GM19455 (cell line): Measurements from ENCODE around the gene HOXC12.

Source experiments
- ATAC-seq: cut with Tn5 transposase; IDR thresholded peaks from one replicate; pipeline ENCODE4 v1.9.1; 2021; ENCODE audit not compliant: unreplicated experiment

The HOXC12 gene, protein sequence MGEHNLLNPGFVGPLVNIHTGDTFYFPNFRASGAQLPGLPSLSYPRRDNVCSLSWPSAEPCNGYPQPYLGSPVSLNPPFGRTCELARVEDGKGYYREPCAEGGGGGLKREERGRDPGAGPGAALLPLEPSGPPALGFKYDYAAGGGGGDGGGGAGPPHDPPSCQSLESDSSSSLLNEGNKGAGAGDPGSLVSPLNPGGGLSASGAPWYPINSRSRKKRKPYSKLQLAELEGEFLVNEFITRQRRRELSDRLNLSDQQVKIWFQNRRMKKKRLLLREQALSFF

DNA sequence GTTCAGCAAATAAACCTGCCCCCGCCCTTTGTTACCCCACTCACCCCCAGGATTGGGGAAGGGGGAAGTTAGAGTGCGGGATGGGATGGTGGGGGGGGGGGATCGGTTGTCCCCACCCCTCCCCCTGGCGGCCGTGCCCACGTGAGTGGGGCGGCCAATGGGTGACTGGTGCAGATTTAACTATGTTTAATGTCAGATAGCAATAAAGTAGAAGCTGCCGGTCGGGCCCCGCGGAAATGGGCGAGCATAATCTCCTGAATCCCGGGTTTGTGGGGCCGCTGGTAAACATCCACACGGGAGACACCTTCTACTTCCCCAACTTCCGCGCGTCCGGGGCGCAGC lies at the start of gene HOXC12:
Gene HOXC12 (plus strand): TSS at position 210 of the 342 bp plus-strand sequence. CDS start 27 bp downstream, at position 237.
- no peak for ATAC-seq

- no peak for ATAC-seq
Measured at GRCh38 chr12:53907103-53907502, 47.6 kb upstream of the HOXC12 start.

DNA sequence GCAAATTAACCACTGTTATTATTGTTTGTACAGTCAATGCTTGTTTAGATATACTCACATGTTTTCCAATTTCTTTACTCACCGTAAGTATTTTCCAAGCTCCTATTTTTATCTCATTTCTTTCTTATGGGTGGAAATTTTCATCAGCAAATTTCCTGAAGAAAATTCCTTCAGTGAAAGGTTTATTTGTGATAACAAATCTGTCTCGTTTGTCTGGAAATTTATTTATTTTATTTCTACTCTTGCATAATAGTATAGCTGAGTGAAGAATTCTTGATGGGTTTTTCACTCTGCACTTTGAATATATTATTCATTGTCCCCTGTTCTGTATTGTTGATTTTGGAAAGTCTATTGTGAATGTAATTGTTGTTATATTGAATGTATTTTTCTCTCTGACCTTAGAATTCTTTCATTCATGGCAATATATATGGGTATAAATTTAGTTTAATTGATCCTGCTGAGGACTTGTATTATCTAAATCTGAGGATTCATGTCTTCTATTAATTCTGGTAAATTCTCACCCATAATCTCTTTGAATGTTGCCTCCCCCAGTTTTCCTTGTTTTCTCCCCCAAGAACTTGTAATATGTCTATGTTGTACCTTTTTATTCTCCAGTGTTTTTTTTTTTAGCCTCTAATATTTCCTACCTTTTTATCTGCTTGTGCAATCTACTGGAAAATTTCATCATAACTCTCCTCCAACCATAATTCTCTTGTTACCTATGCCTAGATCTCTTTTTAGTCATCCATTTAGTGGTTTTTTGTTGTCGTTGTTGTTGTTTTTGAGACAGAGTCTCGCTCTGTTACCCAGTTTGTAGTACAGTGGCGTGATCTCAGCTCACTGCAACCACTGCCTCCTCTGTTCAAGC lies 37.7 kb upstream of the HOXC12 start:
- ATAC-seq, result no peak

- no peak for ATAC-seq
Measured at GRCh38 chr12:53924521-53925405, 29.9 kb upstream of the HOXC12 start.

DNA sequence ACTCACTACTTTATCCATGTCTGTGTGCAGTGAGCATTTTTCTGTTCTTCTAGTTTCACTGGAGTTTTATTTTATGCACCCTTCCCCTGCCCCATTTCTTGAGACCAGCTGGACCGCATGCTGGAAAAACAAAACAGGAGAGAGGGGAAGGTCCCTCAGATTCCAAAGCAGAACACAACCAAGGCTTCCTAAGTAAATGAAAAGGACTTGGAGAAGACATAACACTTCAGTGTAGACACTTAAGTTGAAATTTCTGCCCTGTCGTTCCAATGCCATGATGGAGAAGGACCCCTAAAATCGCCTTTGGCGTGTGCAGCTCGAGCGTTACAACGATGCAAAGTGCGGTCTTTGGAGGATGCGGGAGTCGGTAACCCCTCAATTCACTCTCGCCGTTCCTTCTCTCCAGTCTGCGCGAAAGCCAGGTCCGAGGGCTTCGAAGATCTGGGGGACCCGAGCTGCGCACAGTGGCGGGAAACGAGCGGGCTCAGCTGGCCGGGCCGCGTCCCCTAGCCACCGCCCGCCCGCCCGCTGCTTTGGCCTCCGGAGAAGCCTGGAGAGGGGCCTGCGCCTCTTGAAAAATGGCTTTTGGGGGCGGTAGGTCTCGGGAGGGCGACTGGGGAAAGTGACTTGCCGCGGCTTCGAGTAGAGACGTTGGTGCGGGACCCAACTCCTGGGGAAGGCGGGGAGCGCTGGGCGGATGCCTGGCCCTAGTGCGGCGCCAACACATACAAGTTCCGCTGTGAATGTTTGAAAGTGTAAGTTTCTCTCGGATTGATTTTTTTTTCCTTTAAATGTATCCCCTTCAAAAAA lies 27.3 kb upstream of the HOXC12 start:
- no peak for ATAC-seq

DNA sequence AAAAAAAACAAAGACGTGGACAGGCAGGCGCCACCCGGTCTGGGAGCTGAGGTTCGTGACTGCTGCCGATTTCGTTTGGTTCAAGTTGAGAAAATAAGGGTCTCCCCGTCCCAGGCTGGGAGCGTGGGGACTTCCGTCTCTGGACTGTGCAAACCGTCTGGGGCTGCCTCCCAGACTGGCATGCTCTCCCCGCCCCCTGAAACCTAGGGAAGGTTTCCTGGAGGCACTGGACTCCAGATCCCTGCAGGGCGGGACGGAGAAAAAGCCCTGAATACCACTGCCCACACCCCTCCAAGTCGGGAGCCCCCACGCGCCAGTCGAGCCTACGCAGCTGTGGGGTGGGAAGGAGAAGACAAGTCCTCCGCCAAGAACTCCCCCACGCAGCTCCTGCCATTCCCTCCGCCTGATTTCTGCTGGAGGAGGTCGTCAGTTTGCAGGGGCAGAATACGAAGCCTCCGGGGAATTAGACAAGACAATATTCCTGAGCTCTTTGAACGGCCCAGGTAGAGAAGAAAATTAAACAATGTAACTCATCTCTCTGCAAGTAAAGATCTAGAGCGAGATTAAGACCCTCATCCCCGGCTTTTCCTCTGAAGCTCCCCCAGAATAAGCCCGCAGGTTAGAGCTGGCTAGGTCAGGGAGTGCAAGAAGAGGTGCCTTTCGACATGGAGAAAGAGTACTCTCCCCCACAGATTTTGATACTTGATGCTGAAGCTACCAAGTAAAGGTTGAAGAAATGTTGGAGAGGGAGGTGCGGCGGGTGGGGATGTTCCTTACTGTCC lies 26.5 kb upstream of the HOXC12 start:
- no peak for ATAC-seq

DNA sequence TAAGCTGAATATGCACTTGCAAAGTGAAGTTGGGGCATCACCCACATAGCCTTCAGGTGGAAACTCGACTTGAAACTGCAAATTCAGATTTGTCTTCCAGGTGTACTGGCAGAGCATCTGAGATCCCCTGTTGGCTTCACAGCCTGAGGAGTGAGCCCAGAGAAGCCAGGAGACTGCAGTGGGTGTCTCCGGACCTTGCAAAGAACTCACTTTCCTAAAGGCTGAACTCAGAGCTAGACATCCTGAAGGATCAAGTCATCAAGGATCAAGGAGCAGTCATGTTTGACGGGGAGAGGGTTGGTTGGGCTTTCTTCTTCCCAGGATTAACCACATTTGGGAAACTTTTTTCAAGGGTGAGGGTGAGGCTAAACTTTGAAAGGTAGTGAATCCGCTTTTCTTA lies 25.2 kb upstream of the HOXC12 start:
- no peak for ATAC-seq

GRCh38 chr12:53930591-53931255 lies 24.0 kb upstream of the HOXC12 start:
- ATAC-seq, result no peak

- no peak for ATAC-seq
Measured at GRCh38 chr12:53931844-53932581, 22.7 kb upstream of the HOXC12 start.

DNA sequence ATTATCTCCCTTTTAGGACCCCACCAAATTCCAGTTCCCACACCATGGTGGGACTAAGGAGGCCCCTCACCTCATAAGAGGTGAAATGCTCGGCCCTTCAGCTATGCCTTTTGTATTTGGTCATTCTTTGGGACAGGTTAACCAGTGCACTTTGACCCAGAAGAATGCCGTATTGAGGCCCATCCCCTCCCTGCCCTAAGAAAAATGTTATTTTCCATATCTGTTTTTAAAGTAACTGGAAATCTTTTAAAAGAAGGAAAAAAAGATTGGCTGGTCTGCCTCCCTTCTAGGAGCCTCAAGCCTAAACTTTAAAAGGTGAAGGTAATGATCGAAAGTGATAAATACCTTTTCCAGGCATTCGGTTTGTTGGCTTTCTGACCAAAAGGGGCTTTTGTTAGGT lies 21.8 kb upstream of the HOXC12 start:
- no peak for ATAC-seq

DNA sequence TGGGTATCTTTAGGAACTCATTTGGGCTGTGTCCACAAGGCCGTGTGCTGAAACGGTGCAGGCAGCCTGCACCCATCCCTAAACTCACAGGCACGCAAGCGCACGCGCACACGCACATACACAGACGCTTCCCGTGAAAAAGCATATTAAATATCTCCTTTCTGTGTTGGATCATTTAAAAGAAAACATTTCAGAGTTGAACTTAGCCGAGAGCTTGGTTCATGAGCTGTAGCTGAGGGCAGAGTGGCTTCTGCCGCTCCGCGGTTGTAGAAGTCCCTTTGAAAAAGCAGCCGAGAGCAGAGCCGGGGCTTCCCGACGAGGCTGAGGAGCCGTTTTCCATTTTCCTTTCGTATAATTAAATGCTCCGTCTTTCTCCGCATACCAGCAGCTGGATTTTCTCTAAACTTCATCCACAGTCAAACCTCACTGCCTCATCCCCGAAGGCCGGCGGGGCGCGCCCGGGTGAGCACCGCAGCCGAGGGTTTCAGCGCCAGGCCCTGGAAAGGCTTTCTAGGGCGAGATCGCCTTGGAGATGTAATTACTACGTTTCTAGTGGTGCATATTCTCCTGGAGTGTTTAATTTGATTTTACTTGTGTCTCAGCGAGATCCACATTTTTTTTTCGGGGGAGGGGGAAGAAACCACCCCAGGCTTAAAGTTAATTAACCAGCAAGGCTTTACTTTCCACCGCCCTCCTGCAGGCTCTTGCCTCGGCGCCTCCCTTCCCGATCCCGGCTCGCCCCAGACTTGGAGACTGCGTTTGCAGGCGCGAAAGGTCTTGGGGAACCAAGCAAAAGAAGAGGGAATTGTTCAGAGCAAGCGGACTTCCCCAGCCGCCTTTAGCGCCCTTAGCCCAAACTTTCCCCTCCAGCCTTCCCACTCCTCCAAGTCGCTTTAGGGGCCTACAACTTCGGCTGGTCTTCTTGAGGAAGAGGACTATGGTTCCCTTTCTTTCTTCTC lies 19.0 kb upstream of the HOXC12 start:
- ATAC-seq, result no peak

DNA sequence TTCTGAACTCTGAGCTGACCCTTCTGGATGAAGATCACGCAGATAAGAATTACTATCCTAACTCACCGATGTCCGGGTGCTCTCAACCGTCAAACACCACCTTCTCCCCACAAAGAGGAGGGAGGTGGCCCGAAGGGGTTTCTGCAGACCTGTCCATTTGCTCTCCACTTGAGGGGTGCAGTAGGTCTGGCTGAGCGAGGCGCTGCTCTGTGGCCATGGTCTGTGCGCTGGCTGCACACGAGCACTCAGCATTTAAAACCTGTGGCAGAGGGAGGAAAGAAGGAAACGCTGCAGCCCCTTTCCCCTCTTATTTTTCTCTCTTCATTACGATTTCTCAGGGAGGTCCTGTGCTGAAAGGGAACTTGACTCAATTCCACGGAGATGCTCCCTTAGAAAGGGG lies 17.6 kb upstream of the HOXC12 start:
- ATAC-seq, result no peak

DNA sequence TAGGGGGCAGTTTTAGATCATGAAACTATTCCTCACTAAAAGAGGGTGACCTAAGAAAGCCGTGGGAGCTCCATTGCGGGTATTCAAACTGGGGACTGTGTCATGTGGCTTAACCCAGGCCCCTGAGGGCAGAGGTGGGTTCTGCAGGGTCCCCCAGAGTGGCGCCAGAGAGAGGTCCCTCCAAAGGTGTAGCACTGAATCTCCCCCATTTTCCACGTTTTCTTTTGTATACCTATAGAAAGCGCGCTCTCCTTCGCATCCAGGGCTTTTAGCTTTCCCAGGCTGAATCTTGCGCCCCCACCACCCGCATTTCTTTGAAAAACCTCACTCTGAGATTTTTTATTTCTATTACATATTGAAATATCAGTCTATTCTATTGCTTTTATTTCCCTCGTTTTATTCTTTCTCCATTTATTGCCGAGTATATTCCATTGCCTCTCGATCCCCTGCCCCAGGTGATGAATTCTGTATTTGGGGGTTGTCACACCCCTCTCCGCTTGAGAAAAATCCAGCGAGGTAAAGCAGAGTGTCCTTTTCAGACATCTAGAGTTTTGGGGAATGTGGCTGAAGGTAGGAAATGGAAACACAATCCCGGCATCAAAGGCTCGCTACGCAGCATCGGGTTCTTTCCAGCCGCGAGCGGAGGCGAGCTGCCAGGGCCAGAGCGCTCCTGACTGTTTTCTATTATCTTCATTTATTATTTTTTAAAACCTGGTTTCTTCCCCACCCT lies 16.9 kb upstream of the HOXC12 start:
- no peak for ATAC-seq

DNA sequence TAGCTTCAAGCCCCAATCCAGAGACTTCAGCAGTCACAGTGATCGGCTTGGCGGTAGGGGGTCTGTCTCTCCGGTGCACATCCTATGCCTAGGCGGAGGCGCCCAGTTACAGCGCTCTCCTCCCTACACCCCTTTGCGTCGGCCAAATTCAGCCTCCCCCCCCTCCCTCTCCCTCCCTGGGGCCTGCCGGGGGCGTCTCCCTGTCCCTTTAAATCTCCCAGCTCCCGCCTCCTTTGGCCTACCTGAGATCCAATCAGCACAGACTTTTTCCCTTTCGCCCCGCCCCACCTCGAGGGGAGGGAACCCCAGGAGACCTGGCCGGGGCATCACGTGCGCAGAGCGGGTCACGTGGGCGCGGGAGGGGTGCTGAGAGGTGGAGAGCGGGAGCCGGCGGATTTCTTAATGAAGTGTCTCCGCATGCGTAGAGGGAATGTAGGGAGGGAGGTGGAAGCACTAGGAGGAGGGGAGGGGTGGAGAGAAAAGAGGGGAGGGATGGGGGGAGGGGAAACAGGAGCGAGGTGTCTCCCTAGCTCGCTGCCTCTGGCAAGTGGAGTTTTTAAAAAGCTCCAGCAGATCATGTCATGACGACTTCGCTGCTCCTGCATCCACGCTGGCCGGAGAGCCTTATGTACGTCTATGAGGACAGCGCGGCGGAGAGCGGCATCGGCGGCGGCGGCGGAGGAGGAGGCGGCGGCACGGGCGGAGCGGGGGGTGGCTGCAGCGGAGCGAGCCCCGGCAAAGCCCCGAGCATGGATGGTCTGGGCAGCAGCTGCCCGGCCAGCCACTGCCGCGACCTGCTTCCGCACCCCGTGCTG lies 16.2 kb upstream of the HOXC12 start, which contains the start of gene HOXC13:
Gene HOXC13 (plus strand): TSS at position 506 of the 815 bp plus-strand sequence. CDS start 76 bp downstream, at position 582.
- no peak for ATAC-seq

- no peak for ATAC-seq
Measured at GRCh38 chr12:53939141-53940108, 15.3 kb upstream of the HOXC12 start.
